Nephron progenitor cell (in vitro differentiated cells): ENCODE results near the gene IGFBP3.

Experiments used
- DNase-seq: peaks from one replicate; pipeline ENCODE4 v3.0.0; 2021
- H3K27ac Mint-ChIP-seq: 2 replicates; pipeline ENCODE4 v1.8.0; 2021; ENCODE audit warnings: mild to moderate bottlenecking, moderate library complexity, mixed read lengths
- H3K27me3 Mint-ChIP-seq: 2 replicates; pipeline ENCODE4 v1.8.0; 2021; ENCODE audit warnings: mild to moderate bottlenecking, low read depth, mixed read lengths; ENCODE audit not compliant: poor library complexity
- H3K36me3 Mint-ChIP-seq: 2 replicates; pipeline ENCODE4 v1.8.0; 2021; ENCODE audit warnings: low read depth, mixed read lengths
- H3K4me1 Mint-ChIP-seq: 2 replicates; pipeline ENCODE4 v1.8.0; 2021; ENCODE audit warnings: mixed read lengths
- H3K4me3 Mint-ChIP-seq: 2 replicates; pipeline ENCODE4 v1.8.0; 2021; ENCODE audit warnings: mild to moderate bottlenecking, moderate library complexity, mixed read lengths
- H3K9me3 Mint-ChIP-seq: 2 replicates; pipeline ENCODE4 v1.8.0; 2021; ENCODE audit warnings: mild to moderate bottlenecking, moderate library complexity, mixed read lengths
- TF ChIP-seq, protein P1 (sequence below): fragments of 200-600 bp; sonication (generic); IDR thresholded peaks from 2 replicates; pipeline ENCODE4 v1.5.0; 2021; ENCODE audit warnings: antibody characterized with exemption

The IGFBP3 gene

DNA sequence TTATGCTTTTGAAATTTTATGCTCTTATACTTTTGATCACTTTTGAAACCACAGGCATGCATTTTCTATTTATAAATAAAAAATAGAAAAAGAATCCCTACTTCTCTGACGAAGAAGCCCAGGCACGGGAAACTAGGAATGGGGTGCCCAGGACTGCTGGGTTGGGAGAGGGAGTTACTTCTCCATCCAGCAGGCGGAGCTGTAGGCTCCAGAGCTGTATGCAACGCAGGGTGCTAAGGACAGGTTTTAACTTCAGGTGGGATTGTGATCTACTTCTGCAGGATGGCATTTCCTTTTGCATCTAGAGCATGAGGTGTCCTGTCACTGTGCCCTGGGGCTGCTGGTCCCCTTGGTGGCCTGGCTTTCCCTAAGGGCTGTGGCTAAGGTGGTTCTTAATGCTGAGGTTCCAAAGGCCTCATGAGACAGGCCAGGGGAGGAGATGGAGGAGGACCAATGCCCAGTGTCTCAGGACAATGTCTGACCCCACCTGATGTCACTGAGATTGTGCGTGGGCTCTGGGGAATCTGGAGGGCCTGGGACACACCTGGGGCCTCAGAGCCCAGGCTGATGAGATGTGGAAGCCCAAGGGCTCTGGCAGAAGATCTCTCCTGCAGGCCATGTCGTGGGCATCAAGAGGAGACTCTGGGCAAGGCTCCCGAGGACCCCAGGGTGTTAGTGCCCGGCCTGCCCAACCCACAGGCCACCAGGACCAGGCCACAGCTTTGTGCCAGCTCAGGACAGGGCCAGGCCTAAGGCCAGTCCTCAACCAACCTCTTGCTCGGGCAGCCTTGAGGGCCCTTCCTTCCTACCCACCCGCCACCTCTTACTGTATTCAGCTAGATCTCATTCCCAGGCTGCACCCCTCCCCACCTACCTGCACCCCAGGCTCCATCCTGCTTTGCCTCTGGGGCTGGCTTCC, 48.7 kb downstream of the IGFBP3 start:
- TF ChIP-seq, protein P1, sequence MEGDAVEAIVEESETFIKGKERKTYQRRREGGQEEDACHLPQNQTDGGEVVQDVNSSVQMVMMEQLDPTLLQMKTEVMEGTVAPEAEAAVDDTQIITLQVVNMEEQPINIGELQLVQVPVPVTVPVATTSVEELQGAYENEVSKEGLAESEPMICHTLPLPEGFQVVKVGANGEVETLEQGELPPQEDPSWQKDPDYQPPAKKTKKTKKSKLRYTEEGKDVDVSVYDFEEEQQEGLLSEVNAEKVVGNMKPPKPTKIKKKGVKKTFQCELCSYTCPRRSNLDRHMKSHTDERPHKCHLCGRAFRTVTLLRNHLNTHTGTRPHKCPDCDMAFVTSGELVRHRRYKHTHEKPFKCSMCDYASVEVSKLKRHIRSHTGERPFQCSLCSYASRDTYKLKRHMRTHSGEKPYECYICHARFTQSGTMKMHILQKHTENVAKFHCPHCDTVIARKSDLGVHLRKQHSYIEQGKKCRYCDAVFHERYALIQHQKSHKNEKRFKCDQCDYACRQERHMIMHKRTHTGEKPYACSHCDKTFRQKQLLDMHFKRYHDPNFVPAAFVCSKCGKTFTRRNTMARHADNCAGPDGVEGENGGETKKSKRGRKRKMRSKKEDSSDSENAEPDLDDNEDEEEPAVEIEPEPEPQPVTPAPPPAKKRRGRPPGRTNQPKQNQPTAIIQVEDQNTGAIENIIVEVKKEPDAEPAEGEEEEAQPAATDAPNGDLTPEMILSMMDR: peak; percentile 70
- Mint-ChIP-seq H3K27me3 (peaks cover 14% of the 10 kb centered on the region), H3K36me3 (no peaks in the 10 kb centered on the region), H3K4me1 (no peaks in the 10 kb centered on the region), H3K4me3 (no peak overlapping the region), H3K27ac (no peak overlapping the region), H3K9me3 (peaks cover 3% of the 10 kb centered on the region)
- peak; percentile 35 for DNase-seq

DNA sequence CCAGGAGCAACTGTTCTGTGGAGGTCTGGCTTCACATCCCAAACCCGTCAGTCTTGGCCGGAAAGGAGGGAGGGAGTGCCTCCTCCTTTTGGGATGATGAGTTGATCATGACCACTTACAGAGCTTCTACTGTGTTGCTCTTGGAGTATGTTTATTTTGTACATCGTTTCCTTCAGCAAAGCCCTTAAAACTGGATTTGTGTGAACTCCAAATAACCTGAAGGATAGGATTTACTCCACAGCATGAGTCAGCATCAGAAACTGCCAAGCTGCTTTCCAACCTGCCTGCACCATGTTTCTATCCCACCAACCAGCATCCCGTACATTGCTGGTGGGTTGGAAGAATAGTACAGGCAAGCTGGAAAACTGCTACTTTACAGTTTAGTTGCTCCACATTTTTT, 51.6 kb downstream of the IGFBP3 start:
- H3K36me3 Mint-ChIP-seq: no peaks in the 10 kb centered on the region
- TF ChIP-seq, protein P1: no peak
- no peak for DNase-seq
- no peaks in the 10 kb centered on the region for H3K4me1 Mint-ChIP-seq
- no peak overlapping the region for H3K4me3 Mint-ChIP-seq
- H3K27ac Mint-ChIP-seq: no peak overlapping the region
- H3K27me3 Mint-ChIP-seq: peaks cover 17% of the 10 kb centered on the region
- H3K9me3 Mint-ChIP-seq: no peaks in the 10 kb centered on the region

- no peak for DNase-seq
- Mint-ChIP-seq H3K27me3 (peaks cover 20% of the 10 kb centered on the region), H3K4me1 (peaks cover 12% of the 10 kb centered on the region), H3K27ac (no peak overlapping the region), H3K9me3 (no peaks in the 10 kb centered on the region), H3K4me3 (no peak overlapping the region), H3K36me3 (no peaks in the 10 kb centered on the region)
- TF ChIP-seq, protein P1: no peak
Measured at GRCh38 chr7:45867471-45867870, 53.6 kb downstream of the IGFBP3 start.

DNA sequence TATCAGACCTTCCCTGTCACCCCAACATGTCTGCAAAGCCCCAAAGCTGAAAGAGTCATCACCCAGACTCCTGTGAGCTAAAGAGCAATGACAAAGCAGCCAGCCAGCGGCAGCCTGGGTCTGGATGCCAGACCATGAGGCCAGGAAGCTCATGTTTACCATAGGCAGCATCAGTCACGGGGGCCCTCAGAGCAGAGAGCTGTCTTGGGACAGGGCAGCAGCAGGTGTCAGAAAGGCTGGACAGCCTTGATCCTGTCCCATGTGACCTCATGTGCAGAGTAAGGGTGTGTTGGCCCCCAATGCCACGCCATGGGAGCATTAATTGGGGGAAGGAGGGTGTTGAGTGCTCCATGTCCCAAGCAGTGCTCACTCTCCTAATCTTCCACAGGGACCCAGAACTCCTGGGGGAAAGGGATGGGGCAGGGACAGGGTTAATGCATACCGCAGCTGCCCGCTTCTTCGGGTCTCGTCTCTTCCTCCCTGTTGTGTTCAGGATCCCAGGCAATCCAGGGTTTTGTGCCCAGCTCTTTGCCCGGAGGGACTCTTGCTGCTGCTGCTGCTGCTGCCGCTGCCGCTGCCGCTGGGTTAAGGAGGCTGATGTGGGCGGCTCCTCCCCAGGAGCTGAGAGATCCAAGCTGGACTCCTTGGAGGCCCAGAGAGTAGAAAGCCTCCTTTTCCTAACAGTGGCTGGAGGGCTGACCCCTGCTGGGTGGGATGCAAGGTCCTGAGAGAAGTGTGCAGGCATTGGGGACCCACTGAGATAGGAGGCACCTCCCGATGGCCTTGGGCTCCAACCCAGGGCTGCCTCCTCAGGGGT, 55.3 kb downstream of the IGFBP3 start:
- H3K9me3 Mint-ChIP-seq: no peaks in the 10 kb centered on the region
- TF ChIP-seq, protein P1: no peak
- H3K4me1 Mint-ChIP-seq: peaks cover 15% of the 10 kb centered on the region
- peaks cover 23% of the 10 kb centered on the region for H3K27me3 Mint-ChIP-seq
- H3K4me3 Mint-ChIP-seq: no peak overlapping the region
- no peaks in the 10 kb centered on the region for H3K36me3 Mint-ChIP-seq
- DNase-seq: no peak
- H3K27ac Mint-ChIP-seq: no peak overlapping the region

GRCh38 chr7:45863715-45864114, 57.4 kb downstream of the IGFBP3 start:
- Mint-ChIP-seq H3K27ac (no peak overlapping the region), H3K9me3 (no peaks in the 10 kb centered on the region), H3K4me3 (no peak overlapping the region), H3K27me3 (peaks cover 20% of the 10 kb centered on the region), H3K4me1 (peaks cover 15% of the 10 kb centered on the region), H3K36me3 (no peaks in the 10 kb centered on the region)
- no peak for DNase-seq
- TF ChIP-seq, protein P1: no peak
